HEK293T (cell line): ENCODE data around the gene OR1F1.
"Not testable (repeated sequence)": the region's sequence is repeated elsewhere in the genome, so short reads cannot be mapped to it uniquely, and the experiment has no call there.

ENCODE experiments used
- ARNT ChIP-seq: fragments of 450-650 bp; IDR thresholded peaks from 2 replicates; pipeline ENCODE4 v1.6.1; 2017; ENCODE audit warnings: mild to moderate bottlenecking
- BHLHE40 ChIP-seq: fragments of 450-650 bp; IDR thresholded peaks from 2 replicates; pipeline ENCODE4 v1.6.1; 2016; ENCODE audit warnings: mild to moderate bottlenecking, moderate library complexity, borderline replicate concordance
- FOXA1 ChIP-seq: fragments of 450-650 bp; IDR thresholded peaks from 2 replicates; pipeline ENCODE4 v1.6.1; 2016; ENCODE audit warnings: mild to moderate bottlenecking
- L3MBTL2 ChIP-seq: fragments of 450-650 bp; conservative IDR thresholded peaks from 2 replicates; pipeline ENCODE4 v1.6.1; 2016; ENCODE audit warnings: mild to moderate bottlenecking
- LEF1 ChIP-seq: fragments of 450-650 bp; IDR thresholded peaks from 2 replicates; pipeline ENCODE4 v1.6.1; 2017; ENCODE audit warnings: mild to moderate bottlenecking, borderline replicate concordance
- NFRKB ChIP-seq: fragments of 450-650 bp; IDR thresholded peaks from 2 replicates; pipeline ENCODE4 v1.6.1; 2016; ENCODE audit warnings: mild to moderate bottlenecking, moderate library complexity
- PKNOX1 ChIP-seq: fragments of 450-650 bp; IDR thresholded peaks from 2 replicates; pipeline ENCODE4 v1.6.1; 2016
- SP1 ChIP-seq: fragments of 450-650 bp; IDR thresholded peaks from 2 replicates; pipeline ENCODE4 v1.6.1; 2017
- SUZ12 ChIP-seq: fragments of 450-650 bp; IDR thresholded peaks from 2 replicates; pipeline ENCODE4 v1.6.1; 2016; ENCODE audit warnings: mild to moderate bottlenecking
- TARDBP ChIP-seq: fragments of 450-650 bp; IDR thresholded peaks from 2 replicates; pipeline ENCODE4 v1.6.1; 2016
- ZNF384 ChIP-seq: fragments of 450-650 bp; IDR thresholded peaks from 2 replicates; pipeline ENCODE4 v1.6.1; 2016

GRCh38 chr16:3139561-3139960 lies 48.4 kb upstream of the OR1F1 start:
- not testable (repeated sequence) for TF ChIP-seq ZNF384, SP1, L3MBTL2, ARNT, LEF1, TARDBP, NFRKB, SUZ12, BHLHE40, PKNOX1, FOXA1
